ENCODE data around the gene MUC13.

MUC13 gene

DNA sequence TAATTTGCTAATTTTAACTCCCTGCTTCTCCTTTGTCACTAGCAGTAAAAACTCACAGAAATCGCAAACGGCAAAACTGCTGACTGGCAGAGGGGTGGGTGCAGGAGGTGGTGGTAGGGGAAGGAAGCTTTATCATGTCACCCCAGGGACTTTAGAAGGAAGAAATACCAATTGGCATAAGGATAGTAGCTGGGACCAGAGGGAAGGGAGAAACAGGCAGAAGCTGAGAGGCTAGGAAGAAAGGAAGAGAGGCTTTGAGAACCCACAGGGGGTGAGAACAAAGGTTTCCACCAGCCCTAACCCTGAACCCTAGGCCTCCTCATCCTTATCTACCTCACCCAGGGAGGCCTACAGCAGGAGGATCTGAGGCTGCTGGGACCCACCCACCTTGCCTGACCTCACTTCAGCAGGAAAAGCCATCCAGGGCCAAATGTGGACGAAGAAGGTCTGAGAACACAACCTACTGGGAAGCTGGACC, 58.1 kb downstream of the MUC13 start:
- ChIA-PET POLR2A (no interaction called here), CTCF (no interaction called here)
- TF ChIP-seq ARNT (IDR thresholded peaks at IDR 0.05) (no peak), HDGF (IDR thresholded peaks at IDR 0.05; ENCODE audit: borderline replicate concordance) (no peak), ZNF384 (IDR thresholded peaks at IDR 0.05) (no peak), CTBP1 (IDR thresholded peaks at IDR 0.05; ENCODE audit: borderline replicate concordance) (no peak), FOXM1 (IDR thresholded peaks at IDR 0.05; ENCODE audit: borderline replicate concordance) (no peak), ELF4 (IDR thresholded peaks at IDR 0.05) (no peak)
- no peak for DNase-seq (ENCODE audit: extremely low spot score)

DNA sequence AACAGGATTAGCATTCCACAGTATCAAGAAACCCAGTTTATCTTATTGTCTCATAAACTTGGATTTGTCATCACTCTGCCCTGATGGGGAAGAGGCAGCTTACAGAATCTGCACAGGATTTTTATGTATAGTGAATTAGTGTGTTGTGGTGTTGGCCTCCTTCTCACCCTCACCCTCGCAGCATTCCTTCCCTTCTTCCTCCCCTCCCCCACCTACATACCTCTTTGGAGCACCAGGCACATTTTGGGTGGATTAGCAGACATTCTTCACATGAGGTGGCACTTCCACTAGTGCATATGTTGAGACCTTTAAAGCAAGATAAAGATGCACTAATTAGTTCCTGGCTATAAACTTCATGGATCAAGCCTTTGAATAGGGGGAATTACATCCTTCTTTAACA, 61.3 kb downstream of the MUC13 start:
- DNase-seq (ENCODE audit: extremely low spot score), result no peak
- POLR2A ChIA-PET, result no interaction called here
- TF ChIP-seq FOXM1 (IDR thresholded peaks at IDR 0.05; ENCODE audit: borderline replicate concordance), result no peak
- CTCF ChIA-PET, result no interaction called here

DNA sequence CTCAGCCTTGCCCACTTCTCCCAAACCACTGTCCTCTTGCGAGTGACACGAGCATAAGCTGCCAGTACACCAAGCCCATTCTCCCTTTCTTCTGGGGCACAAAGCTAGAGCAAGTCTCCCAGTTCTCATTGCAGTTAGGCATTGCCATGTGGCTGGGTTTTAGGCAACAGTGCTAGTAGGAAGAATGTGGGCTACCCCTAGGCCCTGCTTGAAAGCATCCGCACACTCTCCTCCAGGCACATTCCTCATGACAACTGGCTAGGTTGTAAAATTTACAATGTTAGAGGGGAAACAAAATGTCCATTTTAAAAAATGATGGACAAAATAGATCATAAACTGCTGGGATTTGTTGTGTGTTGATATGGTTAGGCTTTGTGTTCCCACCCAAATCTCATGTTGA, 67.0 kb downstream of the MUC13 start:
- DNase-seq (ENCODE audit: extremely low spot score), result no peak
- POLR2A ChIA-PET, result no interaction called here
- TF ChIP-seq FOXM1 (IDR thresholded peaks at IDR 0.05; ENCODE audit: borderline replicate concordance), result no peak
- TF ChIP-seq FOXK2 (IDR thresholded peaks at IDR 0.05), result no peak
- TF ChIP-seq CTBP1 (IDR thresholded peaks at IDR 0.05; ENCODE audit: borderline replicate concordance), result no peak
- no peak for TF ChIP-seq FOXA1 (IDR thresholded peaks at IDR 0.05)
- no peak for TF ChIP-seq ELF4 (IDR thresholded peaks at IDR 0.05)
- TF ChIP-seq, protein P1, sequence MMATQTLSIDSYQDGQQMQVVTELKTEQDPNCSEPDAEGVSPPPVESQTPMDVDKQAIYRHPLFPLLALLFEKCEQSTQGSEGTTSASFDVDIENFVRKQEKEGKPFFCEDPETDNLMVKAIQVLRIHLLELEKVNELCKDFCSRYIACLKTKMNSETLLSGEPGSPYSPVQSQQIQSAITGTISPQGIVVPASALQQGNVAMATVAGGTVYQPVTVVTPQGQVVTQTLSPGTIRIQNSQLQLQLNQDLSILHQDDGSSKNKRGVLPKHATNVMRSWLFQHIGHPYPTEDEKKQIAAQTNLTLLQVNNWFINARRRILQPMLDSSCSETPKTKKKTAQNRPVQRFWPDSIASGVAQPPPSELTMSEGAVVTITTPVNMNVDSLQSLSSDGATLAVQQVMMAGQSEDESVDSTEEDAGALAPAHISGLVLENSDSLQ (IDR thresholded peaks at IDR 0.05), result no peak
- TF ChIP-seq HDGF (IDR thresholded peaks at IDR 0.05; ENCODE audit: borderline replicate concordance), result no peak
- TF ChIP-seq SUZ12 (IDR thresholded peaks at IDR 0.05), result no peak
- TF ChIP-seq NFRKB (IDR thresholded peaks at IDR 0.05), result no peak
- TF ChIP-seq L3MBTL2 (conservative IDR thresholded peaks at IDR 0.05), result no peak
- TF ChIP-seq ARNT (IDR thresholded peaks at IDR 0.05), result no peak
- TF ChIP-seq LEF1 (IDR thresholded peaks at IDR 0.05; ENCODE audit: borderline replicate concordance), result no peak
- TF ChIP-seq TARDBP (IDR thresholded peaks at IDR 0.05), result no peak
- TF ChIP-seq SP1 (IDR thresholded peaks at IDR 0.05), result no peak
- no peak for TF ChIP-seq ZNF384 (IDR thresholded peaks at IDR 0.05)
- no peak for TF ChIP-seq BHLHE40 (IDR thresholded peaks at IDR 0.05; ENCODE audit: borderline replicate concordance)
- CTCF ChIA-PET, result no interaction called here

DNA sequence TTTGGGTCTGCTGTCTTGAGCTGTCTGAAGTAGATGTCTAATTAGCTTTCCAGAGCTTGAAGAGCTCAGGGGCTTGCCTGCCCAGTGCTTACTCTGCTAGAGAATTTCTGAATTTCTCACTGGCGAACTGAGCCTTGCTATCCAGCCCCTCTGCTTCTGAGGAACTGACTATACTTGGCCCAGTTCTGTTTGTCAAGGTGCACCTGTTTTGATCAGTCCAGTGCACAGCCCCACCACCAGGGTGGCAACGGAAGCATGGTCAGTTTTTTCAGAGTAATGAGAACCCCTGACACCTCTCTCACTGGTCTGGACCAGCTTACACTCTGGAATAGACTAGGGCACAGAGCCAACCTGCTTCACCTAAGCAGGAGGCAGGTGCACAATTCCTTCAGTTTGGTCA, 72.5 kb downstream of the MUC13 start:
- TF ChIP-seq TARDBP (IDR thresholded peaks at IDR 0.05) (no peak), CTBP1 (IDR thresholded peaks at IDR 0.05; ENCODE audit: borderline replicate concordance) (no peak), FOXK2 (IDR thresholded peaks at IDR 0.05) (no peak), ELF4 (IDR thresholded peaks at IDR 0.05) (no peak), ZNF384 (IDR thresholded peaks at IDR 0.05) (no peak), ARNT (IDR thresholded peaks at IDR 0.05) (no peak), HDGF (IDR thresholded peaks at IDR 0.05; ENCODE audit: borderline replicate concordance) (no peak), LEF1 (IDR thresholded peaks at IDR 0.05; ENCODE audit: borderline replicate concordance) (no peak), NFRKB (IDR thresholded peaks at IDR 0.05) (no peak), BHLHE40 (IDR thresholded peaks at IDR 0.05; ENCODE audit: borderline replicate concordance) (no peak), SUZ12 (IDR thresholded peaks at IDR 0.05) (no peak), SP1 (IDR thresholded peaks at IDR 0.05) (no peak), FOXA1 (IDR thresholded peaks at IDR 0.05) (no peak), FOXM1 (IDR thresholded peaks at IDR 0.05; ENCODE audit: borderline replicate concordance) (no peak)
- TF ChIP-seq, protein P1 (IDR thresholded peaks at IDR 0.05), result no peak
- ChIA-PET POLR2A (no interaction called here), CTCF (interaction anchor here (0.8 to 1.0 kb wide), 2 partner anchors 15 to 39 kb away, joined by 3 to 6 read pairs; no protein-coding TSS in a partner anchor)
- DNase-seq (ENCODE audit: extremely low spot score), result no peak

DNA sequence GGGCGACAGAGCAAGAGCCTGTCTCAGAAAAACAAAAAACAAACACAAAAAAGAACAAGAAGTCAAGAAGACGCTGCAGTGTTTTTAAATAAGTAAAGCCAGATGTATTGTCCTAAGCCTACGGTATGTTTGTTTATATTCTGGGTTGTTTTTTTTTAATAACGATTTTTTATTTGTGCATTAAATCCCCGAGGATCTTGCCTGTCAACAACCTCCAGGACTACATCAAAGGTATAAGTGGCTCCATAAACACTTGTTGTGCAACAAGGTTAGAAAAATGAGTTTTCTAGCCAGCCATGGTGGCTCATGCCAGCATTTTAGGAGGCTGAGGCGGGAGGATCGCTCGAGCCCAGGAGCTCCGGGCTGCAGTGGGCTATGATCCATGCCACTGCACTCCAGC, 73.5 kb downstream of the MUC13 start:
- DNase-seq (ENCODE audit: extremely low spot score), result no peak
- TF ChIP-seq ELF4 (IDR thresholded peaks at IDR 0.05) (no peak), FOXK2 (IDR thresholded peaks at IDR 0.05) (no peak), LEF1 (IDR thresholded peaks at IDR 0.05; ENCODE audit: borderline replicate concordance) (no peak), SP1 (IDR thresholded peaks at IDR 0.05) (no peak)
- ChIA-PET POLR2A (no interaction called here), CTCF (interaction anchor here (0.8 kb wide), 1 partner anchor 16 kb away, joined by 6 read pairs; no protein-coding TSS in a partner anchor)

DNA sequence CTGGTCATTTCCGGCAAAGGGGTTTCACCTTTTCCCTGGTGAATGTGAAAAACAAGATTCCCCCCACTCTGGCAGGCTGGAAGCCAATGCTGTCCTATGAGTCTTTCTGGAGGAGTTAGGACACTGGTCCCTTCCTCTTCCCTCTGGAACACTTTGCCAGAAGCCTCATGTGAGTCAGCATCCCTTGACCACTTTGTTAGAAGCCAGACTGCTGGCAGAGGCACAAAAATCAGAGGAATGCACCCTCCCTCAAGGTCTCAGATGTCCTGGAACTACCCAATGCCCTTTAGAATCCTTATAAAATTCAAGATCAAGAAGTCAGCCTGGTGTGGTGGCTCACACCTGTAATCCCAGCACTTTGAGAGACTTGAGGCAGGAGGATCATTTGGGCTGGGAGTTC, 74.0 kb downstream of the MUC13 start:
- ChIA-PET POLR2A (no interaction called here), CTCF (no interaction called here)
- no peak for DNase-seq (ENCODE audit: extremely low spot score)
- TF ChIP-seq, protein P1 (IDR thresholded peaks at IDR 0.05), result no peak
- TF ChIP-seq HDGF (IDR thresholded peaks at IDR 0.05; ENCODE audit: borderline replicate concordance) (no peak), ZNF384 (IDR thresholded peaks at IDR 0.05) (no peak), CTBP1 (IDR thresholded peaks at IDR 0.05; ENCODE audit: borderline replicate concordance) (no peak), FOXK2 (IDR thresholded peaks at IDR 0.05) (no peak), NFRKB (IDR thresholded peaks at IDR 0.05) (no peak), FOXA1 (IDR thresholded peaks at IDR 0.05) (no peak), SUZ12 (IDR thresholded peaks at IDR 0.05) (no peak), FOXM1 (IDR thresholded peaks at IDR 0.05; ENCODE audit: borderline replicate concordance) (no peak), BHLHE40 (IDR thresholded peaks at IDR 0.05; ENCODE audit: borderline replicate concordance) (no peak), SP1 (IDR thresholded peaks at IDR 0.05) (no peak), LEF1 (IDR thresholded peaks at IDR 0.05; ENCODE audit: borderline replicate concordance) (no peak), ARNT (IDR thresholded peaks at IDR 0.05) (no peak), ELF4 (IDR thresholded peaks at IDR 0.05) (no peak), TARDBP (IDR thresholded peaks at IDR 0.05) (no peak)

DNA sequence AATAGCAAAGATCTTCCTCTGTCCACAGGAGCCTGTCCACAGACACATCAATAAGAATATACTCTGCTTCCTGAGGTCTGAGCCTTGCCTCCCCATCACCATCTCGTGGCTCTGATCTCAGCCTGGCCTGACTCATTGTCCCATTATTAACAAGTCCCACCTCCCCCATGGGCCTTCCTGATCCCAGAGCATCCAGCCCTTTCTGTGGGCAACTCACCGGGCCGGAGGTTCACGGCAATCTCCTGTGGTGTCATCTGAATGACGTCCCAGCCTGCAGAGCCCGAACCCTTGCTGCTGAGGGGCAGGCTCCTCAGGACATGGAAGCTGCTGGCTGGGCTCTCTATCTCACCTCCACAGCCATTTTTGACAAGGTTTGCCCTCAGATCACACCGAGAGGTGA, 75.5 kb downstream of the MUC13 start:
- no peak for TF ChIP-seq ZNF384 (IDR thresholded peaks at IDR 0.05)
- no peak for TF ChIP-seq TARDBP (IDR thresholded peaks at IDR 0.05)
- no peak for TF ChIP-seq CTBP1 (IDR thresholded peaks at IDR 0.05; ENCODE audit: borderline replicate concordance)
- TF ChIP-seq ELF4 (IDR thresholded peaks at IDR 0.05), result no peak
- TF ChIP-seq NFRKB (IDR thresholded peaks at IDR 0.05), result no peak
- no peak for TF ChIP-seq L3MBTL2 (conservative IDR thresholded peaks at IDR 0.05)
- TF ChIP-seq, protein P1 (IDR thresholded peaks at IDR 0.05), result no peak
- no peak for TF ChIP-seq ARNT (IDR thresholded peaks at IDR 0.05)
- no peak for TF ChIP-seq SUZ12 (IDR thresholded peaks at IDR 0.05)
- TF ChIP-seq SP1 (IDR thresholded peaks at IDR 0.05), result no peak
- no peak for TF ChIP-seq FOXA1 (IDR thresholded peaks at IDR 0.05)
- no peak for TF ChIP-seq HDGF (IDR thresholded peaks at IDR 0.05; ENCODE audit: borderline replicate concordance)
- CTCF ChIA-PET, result no interaction called here
- DNase-seq (ENCODE audit: extremely low spot score), result no peak
- POLR2A ChIA-PET, result no interaction called here

Data from HEK293T (cell line).